ENCODE data around the gene CYFIP2. TPM values are rescaled to one million over a fixed set of nuclear protein-coding genes. Genes with fewer than 3 reads are reported as not detected.

Gene CYFIP2
- polyA plus RNA-seq, 1 donor from 2014 or later, result 59.7 TPM

DNA sequence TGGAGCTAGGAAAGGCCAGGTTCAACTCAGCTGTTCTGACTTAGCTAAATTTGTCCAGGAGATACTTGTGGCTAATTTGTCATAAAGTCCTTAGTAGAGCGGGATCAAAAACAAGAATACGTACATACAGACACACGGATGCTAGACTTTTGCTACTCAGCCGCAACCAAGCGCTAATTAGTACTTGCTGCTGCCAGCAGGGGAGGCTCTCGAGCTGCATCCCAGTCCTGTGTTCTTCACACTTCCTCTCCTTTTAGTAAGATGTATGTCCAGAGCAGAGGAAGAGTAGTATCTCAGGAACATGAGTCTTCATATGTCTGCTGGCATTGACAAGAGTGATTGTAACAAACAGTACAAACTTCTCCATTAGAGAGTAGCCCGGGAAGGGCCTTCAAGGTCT is 58.3 kb downstream of the CYFIP2 start:
- Histone ChIP-seq H3K79me2 (replicated peaks; ENCODE audit: insufficient read depth, low read length) (no peaks in the 10 kb centered on the region), H4K20me1 (ENCODE audit: insufficient read depth) (no peaks in the 10 kb centered on the region), H3K27ac (ENCODE audit: low read length) (no peak overlapping the region), H3K9me2 (ENCODE audit: insufficient read depth, low read length) (no peaks in the 10 kb centered on the region), H2AFZ (ENCODE audit: low read depth, low read length) (no peak overlapping the region), H3K4me3 (ENCODE audit: low read length) (no peak overlapping the region), H3F3A (ENCODE audit: insufficient read depth, low read length, poor library complexity, severe bottlenecking) (no peaks in the 10 kb centered on the region), H3K36me3 (ENCODE audit: insufficient read depth, low read length) (peaks cover 8% of the 10 kb centered on the region), H3K27me3 (ENCODE audit: insufficient read depth, low read depth, low read length) (no peaks in the 10 kb centered on the region), H3K9ac (ENCODE audit: low read length) (no peak overlapping the region), H3K4me2 (ENCODE audit: low read length) (no peak overlapping the region), H3K9me3 (ENCODE audit: low read length) (no peaks in the 10 kb centered on the region)
- TF ChIP-seq REST (IDR thresholded peaks at IDR 0.05; ENCODE audit: borderline replicate concordance) (no peak), RAD21 (conservative IDR thresholded peaks at IDR 0.05) (no peak)
- TF ChIP-seq, protein P1, sequence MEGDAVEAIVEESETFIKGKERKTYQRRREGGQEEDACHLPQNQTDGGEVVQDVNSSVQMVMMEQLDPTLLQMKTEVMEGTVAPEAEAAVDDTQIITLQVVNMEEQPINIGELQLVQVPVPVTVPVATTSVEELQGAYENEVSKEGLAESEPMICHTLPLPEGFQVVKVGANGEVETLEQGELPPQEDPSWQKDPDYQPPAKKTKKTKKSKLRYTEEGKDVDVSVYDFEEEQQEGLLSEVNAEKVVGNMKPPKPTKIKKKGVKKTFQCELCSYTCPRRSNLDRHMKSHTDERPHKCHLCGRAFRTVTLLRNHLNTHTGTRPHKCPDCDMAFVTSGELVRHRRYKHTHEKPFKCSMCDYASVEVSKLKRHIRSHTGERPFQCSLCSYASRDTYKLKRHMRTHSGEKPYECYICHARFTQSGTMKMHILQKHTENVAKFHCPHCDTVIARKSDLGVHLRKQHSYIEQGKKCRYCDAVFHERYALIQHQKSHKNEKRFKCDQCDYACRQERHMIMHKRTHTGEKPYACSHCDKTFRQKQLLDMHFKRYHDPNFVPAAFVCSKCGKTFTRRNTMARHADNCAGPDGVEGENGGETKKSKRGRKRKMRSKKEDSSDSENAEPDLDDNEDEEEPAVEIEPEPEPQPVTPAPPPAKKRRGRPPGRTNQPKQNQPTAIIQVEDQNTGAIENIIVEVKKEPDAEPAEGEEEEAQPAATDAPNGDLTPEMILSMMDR (IDR thresholded peaks at IDR 0.05; ENCODE audit: poor library complexity, severe bottlenecking), result peak; percentile 35

DNA sequence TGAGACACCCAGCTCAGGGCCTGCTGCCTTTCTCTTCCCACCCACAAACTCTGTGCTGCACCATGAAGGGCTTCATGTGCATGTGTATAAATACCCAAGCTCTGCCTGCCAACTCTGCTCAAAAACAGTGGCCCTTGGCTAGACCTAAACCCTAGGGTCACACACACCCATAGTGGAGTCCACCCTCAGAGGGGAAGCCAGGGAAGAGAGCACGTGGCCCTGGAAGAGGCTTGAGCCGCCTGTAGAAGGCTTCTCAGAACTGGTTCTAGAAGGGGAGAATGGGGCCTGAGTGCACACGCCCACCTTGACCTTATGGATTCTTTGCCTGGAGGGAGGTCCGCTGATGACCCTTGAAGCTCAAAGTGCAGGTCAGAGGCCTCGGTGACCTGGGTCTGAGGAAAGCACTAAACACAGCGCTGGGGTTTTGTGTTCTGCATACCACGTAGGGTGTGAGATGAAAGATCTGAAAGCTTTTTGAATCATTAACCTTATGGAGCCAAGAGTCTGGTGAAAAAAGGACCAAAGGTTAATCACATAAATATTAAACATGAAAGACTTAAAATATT is 60.6 kb downstream of the CYFIP2 start:
- no peaks in the 10 kb centered on the region for H3K9me3 ChIP-seq (ENCODE audit: low read length)
- no peak overlapping the region for H2AFZ ChIP-seq (ENCODE audit: low read depth, low read length)
- H3K9me2 ChIP-seq (ENCODE audit: insufficient read depth, low read length), result no peaks in the 10 kb centered on the region
- H3K4me3 ChIP-seq (ENCODE audit: low read length), result no peak overlapping the region
- no peaks in the 10 kb centered on the region for H3F3A ChIP-seq (ENCODE audit: insufficient read depth, low read length, poor library complexity, severe bottlenecking)
- no peak overlapping the region for H3K27ac ChIP-seq (ENCODE audit: low read length)
- no peak overlapping the region for H3K9ac ChIP-seq (ENCODE audit: low read length)
- no peaks in the 10 kb centered on the region for H4K20me1 ChIP-seq (ENCODE audit: insufficient read depth)
- no peak overlapping the region for H3K4me2 ChIP-seq (ENCODE audit: low read length)
- TF ChIP-seq POLR2AphosphoS5 (IDR thresholded peaks at IDR 0.05), result no peak
- TF ChIP-seq REST (IDR thresholded peaks at IDR 0.05; ENCODE audit: borderline replicate concordance), result no peak
- H3K27me3 ChIP-seq (ENCODE audit: insufficient read depth, low read depth, low read length), result no peaks in the 10 kb centered on the region
- H3K36me3 ChIP-seq (ENCODE audit: insufficient read depth, low read length), result peaks cover 6% of the 10 kb centered on the region
- no peaks in the 10 kb centered on the region for H3K79me2 ChIP-seq (replicated peaks; ENCODE audit: insufficient read depth, low read length)

GRCh38 chr5:157327771-157328170 is 61.8 kb downstream of the CYFIP2 start:
- Histone ChIP-seq H3K36me3 (ENCODE audit: insufficient read depth, low read length) (peaks cover 6% of the 10 kb centered on the region), H3K9me2 (ENCODE audit: insufficient read depth, low read length) (no peaks in the 10 kb centered on the region), H4K20me1 (ENCODE audit: insufficient read depth) (no peaks in the 10 kb centered on the region), H3K27ac (ENCODE audit: low read length) (no peak overlapping the region), H3F3A (ENCODE audit: insufficient read depth, low read length, poor library complexity, severe bottlenecking) (no peaks in the 10 kb centered on the region), H3K27me3 (ENCODE audit: insufficient read depth, low read depth, low read length) (no peaks in the 10 kb centered on the region), H3K4me2 (ENCODE audit: low read length) (no peak overlapping the region), H3K9me3 (ENCODE audit: low read length) (no peaks in the 10 kb centered on the region), H2AFZ (ENCODE audit: low read depth, low read length) (no peak overlapping the region), H3K9ac (ENCODE audit: low read length) (no peak overlapping the region), H3K79me2 (replicated peaks; ENCODE audit: insufficient read depth, low read length) (no peaks in the 10 kb centered on the region), H3K4me3 (ENCODE audit: low read length) (no peak overlapping the region)
- TF ChIP-seq SMC3 (conservative IDR thresholded peaks at IDR 0.05; ENCODE audit: poor library complexity), result no peak
- TF ChIP-seq EP300 (conservative IDR thresholded peaks at IDR 0.05; ENCODE audit: poor library complexity, severe bottlenecking), result no peak
- TF ChIP-seq RAD21 (conservative IDR thresholded peaks at IDR 0.05), result no peak
- no peak for TF ChIP-seq TAF1 (IDR thresholded peaks at IDR 0.05; ENCODE audit: low read depth)
- TF ChIP-seq POLR2AphosphoS5 (IDR thresholded peaks at IDR 0.05), result no peak
- no peak for TF ChIP-seq EZH2 (IDR thresholded peaks at IDR 0.05; ENCODE audit: borderline replicate concordance, insufficient read depth, low read length, poor library complexity, severe bottlenecking)
- TF ChIP-seq, protein P1 (IDR thresholded peaks at IDR 0.05; ENCODE audit: poor library complexity, severe bottlenecking), result no peak
